HepG2 (cell line): ENCODE data around the gene CTDSP2. TPM values are rescaled to one million over a fixed set of nuclear protein-coding genes. Genes with fewer than 3 reads are reported as not detected.

Experiments
- BCL6 ChIP-seq: IDR thresholded peaks from 2 replicates; pipeline ENCODE4 v1.6.1; 2016; ENCODE audit warnings: missing genetic modification reagents, missing compliant biosample characterization
- CEBPB ChIP-seq: IDR thresholded peaks from 2 replicates; pipeline ENCODE4 v1.6.1; 2011; ENCODE audit warnings: low read depth, low read length, improper control_type of control experiment, borderline replicate concordance
- FOSL2 ChIP-seq: sonication (generic); formaldehyde crosslinking; IDR thresholded peaks from 2 replicates; pipeline ENCODE4 v1.4.0; 2020; ENCODE audit warnings: missing genetic modification reagents
- HNRNPUL1 ChIP-seq: fragments of 200-400 bp; formaldehyde crosslinking; IDR thresholded peaks from 2 replicates; pipeline ENCODE4 v1.6.1; 2017; ENCODE audit warnings: low read depth, mild to moderate bottlenecking, low read length, moderate library complexity
- KDM6A ChIP-seq: IDR thresholded peaks from 2 replicates; pipeline ENCODE4 v1.6.1; 2016; ENCODE audit warnings: low read depth
- PRPF4 ChIP-seq: fragments of 200-400 bp; formaldehyde crosslinking; IDR thresholded peaks from 2 replicates; pipeline ENCODE4 v1.6.1; 2016; ENCODE audit warnings: low read length, low read depth; ENCODE audit not compliant: poor library complexity, severe bottlenecking
- SOX13 ChIP-seq, 3 experiments: fragments of 450-650 bp in 1 of 3; sonication (generic) in 1 of 3; formaldehyde crosslinking in 1 of 3; IDR thresholded peaks in 2 of 3; conservative IDR thresholded peaks in 1 of 3; 2 replicates each; pipeline versions ENCODE4 v1.5.0 to v1.6.1; 2016 to 2020; ENCODE audit warnings: antibody characterized with exemption in 1 of 3, mild to moderate bottlenecking in 1 of 3, missing compliant biosample characterization in 1 of 3, missing genetic modification reagents in 1 of 3, moderate library complexity in 1 of 3
- THAP11 ChIP-seq: IDR thresholded peaks from 2 replicates; pipeline ENCODE4 v1.6.1; 2016; ENCODE audit warnings: missing biosample characterization, missing genetic modification reagents
- ZNF263 ChIP-seq: sonication (generic); formaldehyde crosslinking; IDR thresholded peaks from 2 replicates; pipeline ENCODE4 v1.4.0; 2020; ENCODE audit warnings: missing genetic modification reagents
- ZNF382 ChIP-seq: sonication (generic); formaldehyde crosslinking; IDR thresholded peaks from 2 replicates; pipeline ENCODE4 v1.5.0; 2020; ENCODE audit warnings: missing genetic modification reagents, mild to moderate bottlenecking, borderline replicate concordance
- ZNF501 ChIP-seq: sonication (generic); formaldehyde crosslinking; IDR thresholded peaks from 2 replicates; pipeline ENCODE4 v1.5.1; 2020; ENCODE audit warnings: mild to moderate bottlenecking, moderate library complexity, missing genetic modification reagents
- polyA plus RNA-seq, 8 experiments: library from polyadenylated mRNA; depleted of rRNA in 3 of 8; stranded (reverse) in 7 of 8; unstranded in 1 of 8; fragments of >200 nt; fragmentation: Illumina TruSeq in 4 of 8; extraction: Trizol in 4 of 8; gene quantifications; 2 replicates each; pipeline versions ENCODE4 v1.2.1 to v1.2.3, GENCODE V29; 2011 to 2016; ENCODE audit warnings: low read depth in 4 of 8, missing spikeins in 1 of 8, mixed read lengths in 1 of 8; ENCODE audit not compliant: insufficient read depth in 1 of 8
- total RNA-seq, 5 experiments: library from RNA; depleted of rRNA; stranded (reverse); fragments of >200 nt; fragmentation: Illumina TruSeq; extraction: Trizol; gene quantifications; 2 replicates each; pipeline ENCODE4 v1.2.3, GENCODE V29; 2016; ENCODE audit warnings: low read depth in 1 of 5
- TF ChIP-seq, protein P1 (sequence below): sonication (generic); formaldehyde crosslinking; IDR thresholded peaks from 2 replicates; pipeline ENCODE4 v1.4.0; 2020; ENCODE audit warnings: mild to moderate bottlenecking, missing genetic modification reagents
- TF ChIP-seq, protein P2 (sequence below): sonication (generic); formaldehyde crosslinking; IDR thresholded peaks from 2 replicates; pipeline ENCODE4 v1.5.1; 2020; ENCODE audit warnings: mild to moderate bottlenecking, missing genetic modification reagents
- TF ChIP-seq, protein P3 (sequence below): sonication (generic); formaldehyde crosslinking; IDR thresholded peaks from 2 replicates; pipeline ENCODE4 v1.4.0; 2020; ENCODE audit warnings: missing genetic modification reagents
- TF ChIP-seq, protein P4 (sequence below): sonication (generic); formaldehyde crosslinking; IDR thresholded peaks from 2 replicates; pipeline ENCODE4 v1.4.0; 2020; ENCODE audit warnings: missing genetic modification reagents

The CTDSP2 gene
- total and polyA plus RNA-seq, 2 of the 13 experiments (the other 11 are each of a cell fraction or from before 2014, with no cell fraction given) = 38.1 to 82.5 TPM

DNA sequence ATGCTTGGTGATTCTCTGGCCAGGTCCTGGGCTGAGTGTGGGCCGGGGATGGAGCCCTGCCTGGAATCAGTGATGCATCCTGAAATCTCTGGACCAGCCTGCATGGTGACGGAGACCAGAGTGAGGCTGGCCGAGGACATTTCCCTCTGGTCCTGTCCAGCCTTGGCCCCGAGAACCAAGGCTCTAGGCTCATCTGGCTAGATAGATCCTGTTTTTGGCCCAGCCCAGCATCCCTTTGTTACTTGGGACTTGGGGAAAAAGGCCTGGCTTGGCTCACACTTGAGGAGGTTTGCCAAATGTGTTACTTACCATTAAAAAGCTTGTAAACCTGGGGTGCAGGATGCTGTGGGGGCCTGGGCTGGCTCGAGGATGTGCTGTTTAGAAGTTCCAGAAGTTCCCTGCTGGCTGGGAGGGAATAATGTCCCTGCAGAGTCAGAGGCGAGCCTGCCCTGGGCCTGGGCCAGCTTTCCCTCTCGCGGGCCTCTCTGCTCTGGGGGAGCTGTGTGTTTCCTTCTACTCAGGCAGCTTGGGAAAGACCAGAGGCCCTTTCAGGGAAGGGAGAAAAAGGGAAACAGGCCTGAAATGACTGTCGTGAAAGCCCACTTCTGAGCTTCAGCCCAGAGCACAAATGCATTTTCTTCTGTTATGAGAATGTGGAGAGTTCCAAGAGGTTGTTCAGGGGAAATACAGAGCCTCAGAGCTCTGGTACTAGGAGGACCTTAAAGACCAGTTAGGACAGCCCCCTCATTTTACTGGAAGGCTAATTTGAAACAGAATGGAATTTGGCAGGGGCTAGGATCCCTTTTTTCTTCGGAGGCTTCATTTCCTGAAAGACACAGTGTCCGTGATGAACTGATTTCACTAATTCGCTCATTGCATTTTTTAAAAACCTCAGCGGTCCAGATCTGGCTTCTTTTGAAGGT lies 47.2 kb upstream of the CTDSP2 start (continued):
- TF ChIP-seq, protein P1, sequence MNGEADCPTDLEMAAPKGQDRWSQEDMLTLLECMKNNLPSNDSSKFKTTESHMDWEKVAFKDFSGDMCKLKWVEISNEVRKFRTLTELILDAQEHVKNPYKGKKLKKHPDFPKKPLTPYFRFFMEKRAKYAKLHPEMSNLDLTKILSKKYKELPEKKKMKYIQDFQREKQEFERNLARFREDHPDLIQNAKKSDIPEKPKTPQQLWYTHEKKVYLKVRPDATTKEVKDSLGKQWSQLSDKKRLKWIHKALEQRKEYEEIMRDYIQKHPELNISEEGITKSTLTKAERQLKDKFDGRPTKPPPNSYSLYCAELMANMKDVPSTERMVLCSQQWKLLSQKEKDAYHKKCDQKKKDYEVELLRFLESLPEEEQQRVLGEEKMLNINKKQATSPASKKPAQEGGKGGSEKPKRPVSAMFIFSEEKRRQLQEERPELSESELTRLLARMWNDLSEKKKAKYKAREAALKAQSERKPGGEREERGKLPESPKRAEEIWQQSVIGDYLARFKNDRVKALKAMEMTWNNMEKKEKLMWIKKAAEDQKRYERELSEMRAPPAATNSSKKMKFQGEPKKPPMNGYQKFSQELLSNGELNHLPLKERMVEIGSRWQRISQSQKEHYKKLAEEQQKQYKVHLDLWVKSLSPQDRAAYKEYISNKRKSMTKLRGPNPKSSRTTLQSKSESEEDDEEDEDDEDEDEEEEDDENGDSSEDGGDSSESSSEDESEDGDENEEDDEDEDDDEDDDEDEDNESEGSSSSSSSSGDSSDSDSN = peak; percentile 78
- TF ChIP-seq CEBPB (peak; percentile 65), KDM6A (peak; percentile 59; the same call in 1 of the 2 replicates), PRPF4 (no peak), SOX13 (IDR thresholded peaks at IDR 0.05) (0 out of 2 replicates have a peak, but pooled peaks have one; percentile 11), SOX13 (CRISPR knock-in tag; conservative IDR thresholded peaks at IDR 0.05 in 1 of 2, IDR thresholded peaks at IDR 0.05 in 1 of 2) (no peak), BCL6 (CRISPR knock-in tag) (0 out of 2 replicates have a peak, but pooled peaks have one; percentile 23), FOSL2 (CRISPR knock-in tag) (no peak), THAP11 (0 out of 2 replicates have a peak, but pooled peaks have one; percentile 18), HNRNPUL1 (no peak), ZNF382 (CRISPR knock-in tag) (no peak), ZNF263 (CRISPR knock-in tag) (no peak), ZNF501 (0 out of 2 replicates have a peak, but pooled peaks have one; percentile 49)
- TF ChIP-seq, protein P2, sequence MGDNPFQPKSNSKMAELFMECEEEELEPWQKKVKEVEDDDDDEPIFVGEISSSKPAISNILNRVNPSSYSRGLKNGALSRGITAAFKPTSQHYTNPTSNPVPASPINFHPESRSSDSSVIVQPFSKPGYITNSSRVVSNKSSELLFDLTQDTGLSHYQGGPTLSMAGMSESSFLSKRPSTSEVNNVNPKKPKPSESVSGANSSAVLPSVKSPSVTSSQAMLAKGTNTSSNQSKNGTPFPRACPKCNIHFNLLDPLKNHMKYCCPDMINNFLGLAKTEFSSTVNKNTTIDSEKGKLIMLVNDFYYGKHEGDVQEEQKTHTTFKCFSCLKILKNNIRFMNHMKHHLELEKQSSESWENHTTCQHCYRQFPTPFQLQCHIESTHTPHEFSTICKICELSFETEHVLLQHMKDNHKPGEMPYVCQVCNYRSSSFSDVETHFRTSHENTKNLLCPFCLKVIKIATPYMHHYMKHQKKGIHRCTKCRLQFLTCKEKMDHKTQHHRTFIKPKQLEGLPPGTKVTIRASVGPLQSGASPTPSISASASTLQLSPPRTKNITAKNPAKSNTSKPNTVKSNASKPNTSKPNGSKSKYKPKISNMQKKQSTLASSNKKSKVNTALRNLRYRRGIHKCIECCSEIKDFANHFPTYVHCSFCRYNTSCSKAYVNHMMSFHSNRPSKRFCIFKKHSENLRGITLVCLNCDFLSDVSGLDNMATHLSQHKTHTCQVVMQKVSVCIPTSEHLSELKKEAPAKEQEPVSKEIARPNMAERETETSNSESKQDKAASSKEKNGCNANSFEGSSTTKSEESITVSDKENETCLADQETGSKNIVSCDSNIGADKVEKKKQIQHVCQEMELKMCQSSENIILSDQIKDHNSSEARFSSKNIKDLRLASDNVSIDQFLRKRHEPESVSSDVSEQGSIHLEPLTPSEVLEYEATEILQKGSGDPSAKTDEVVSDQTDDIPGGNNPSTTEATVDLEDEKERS (CRISPR knock-in tag) = no peak
- TF ChIP-seq, protein P3, sequence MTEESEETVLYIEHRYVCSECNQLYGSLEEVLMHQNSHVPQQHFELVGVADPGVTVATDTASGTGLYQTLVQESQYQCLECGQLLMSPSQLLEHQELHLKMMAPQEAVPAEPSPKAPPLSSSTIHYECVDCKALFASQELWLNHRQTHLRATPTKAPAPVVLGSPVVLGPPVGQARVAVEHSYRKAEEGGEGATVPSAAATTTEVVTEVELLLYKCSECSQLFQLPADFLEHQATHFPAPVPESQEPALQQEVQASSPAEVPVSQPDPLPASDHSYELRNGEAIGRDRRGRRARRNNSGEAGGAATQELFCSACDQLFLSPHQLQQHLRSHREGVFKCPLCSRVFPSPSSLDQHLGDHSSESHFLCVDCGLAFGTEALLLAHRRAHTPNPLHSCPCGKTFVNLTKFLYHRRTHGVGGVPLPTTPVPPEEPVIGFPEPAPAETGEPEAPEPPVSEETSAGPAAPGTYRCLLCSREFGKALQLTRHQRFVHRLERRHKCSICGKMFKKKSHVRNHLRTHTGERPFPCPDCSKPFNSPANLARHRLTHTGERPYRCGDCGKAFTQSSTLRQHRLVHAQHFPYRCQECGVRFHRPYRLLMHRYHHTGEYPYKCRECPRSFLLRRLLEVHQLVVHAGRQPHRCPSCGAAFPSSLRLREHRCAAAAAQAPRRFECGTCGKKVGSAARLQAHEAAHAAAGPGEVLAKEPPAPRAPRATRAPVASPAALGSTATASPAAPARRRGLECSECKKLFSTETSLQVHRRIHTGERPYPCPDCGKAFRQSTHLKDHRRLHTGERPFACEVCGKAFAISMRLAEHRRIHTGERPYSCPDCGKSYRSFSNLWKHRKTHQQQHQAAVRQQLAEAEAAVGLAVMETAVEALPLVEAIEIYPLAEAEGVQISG (CRISPR knock-in tag) = no peak
- TF ChIP-seq, protein P4, sequence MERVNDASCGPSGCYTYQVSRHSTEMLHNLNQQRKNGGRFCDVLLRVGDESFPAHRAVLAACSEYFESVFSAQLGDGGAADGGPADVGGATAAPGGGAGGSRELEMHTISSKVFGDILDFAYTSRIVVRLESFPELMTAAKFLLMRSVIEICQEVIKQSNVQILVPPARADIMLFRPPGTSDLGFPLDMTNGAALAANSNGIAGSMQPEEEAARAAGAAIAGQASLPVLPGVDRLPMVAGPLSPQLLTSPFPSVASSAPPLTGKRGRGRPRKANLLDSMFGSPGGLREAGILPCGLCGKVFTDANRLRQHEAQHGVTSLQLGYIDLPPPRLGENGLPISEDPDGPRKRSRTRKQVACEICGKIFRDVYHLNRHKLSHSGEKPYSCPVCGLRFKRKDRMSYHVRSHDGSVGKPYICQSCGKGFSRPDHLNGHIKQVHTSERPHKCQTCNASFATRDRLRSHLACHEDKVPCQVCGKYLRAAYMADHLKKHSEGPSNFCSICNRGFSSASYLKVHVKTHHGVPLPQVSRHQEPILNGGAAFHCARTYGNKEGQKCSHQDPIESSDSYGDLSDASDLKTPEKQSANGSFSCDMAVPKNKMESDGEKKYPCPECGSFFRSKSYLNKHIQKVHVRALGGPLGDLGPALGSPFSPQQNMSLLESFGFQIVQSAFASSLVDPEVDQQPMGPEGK (CRISPR knock-in tag) = 0 out of 2 replicates have a peak, but pooled peaks have one; percentile 25
